Hematopoietic multipotent progenitor cell treated with erythropoietin and hydrocortisone succinate and interleukin-3 and kit ligand, for 17 days (in vitro differentiated cells): ENCODE measurements around the gene ZDHHC21.
"Not testable (repeated sequence)": the region's sequence is repeated elsewhere in the genome, so short reads cannot be mapped to it uniquely, and the experiment has no call there.

Experiments
- DNase-seq: peaks from one replicate; pipeline ENCODE4 v3.0.0-alpha.2; 2015; ENCODE audit warnings: low spot score

The ZDHHC21 gene

DNA sequence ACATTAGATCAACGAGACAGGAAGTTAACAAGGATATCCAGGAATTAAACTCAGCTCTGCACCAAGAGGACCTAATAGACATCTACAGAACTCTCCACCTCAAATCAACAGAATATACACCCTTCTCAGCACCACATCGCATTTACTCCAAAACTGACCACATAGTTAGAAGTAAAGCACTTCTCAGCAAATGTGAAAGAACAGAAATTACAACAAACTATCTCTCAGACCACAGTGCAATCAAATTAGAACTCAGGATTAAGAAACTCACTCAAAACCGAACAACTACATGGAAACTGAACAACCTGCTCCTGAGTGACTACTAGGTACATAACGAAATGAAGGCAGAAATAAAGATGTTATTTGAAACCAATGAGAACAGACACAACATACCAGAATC lies 10.6 kb downstream of the ZDHHC21 start:
- not testable (repeated sequence) for DNase-seq

DNA sequence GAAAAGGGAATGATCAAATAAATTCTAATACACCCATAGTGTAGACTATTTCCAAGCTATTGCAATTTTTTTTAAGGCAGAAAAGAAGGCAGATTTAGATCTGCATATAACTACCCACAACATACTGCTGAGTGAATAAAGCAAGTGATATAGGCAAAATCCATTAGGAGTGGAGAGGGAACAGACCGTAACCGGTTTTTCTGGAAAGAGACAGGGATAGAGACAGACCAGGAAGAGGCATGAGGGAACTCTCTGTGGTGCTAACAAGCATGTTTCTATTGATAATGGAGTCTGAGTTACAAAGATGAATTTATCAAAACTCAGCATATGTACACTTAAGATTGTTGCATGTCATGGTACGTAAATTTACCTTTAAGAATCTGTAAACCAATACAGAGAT lies 14.5 kb downstream of the ZDHHC21 start:
- no peak for DNase-seq

DNA sequence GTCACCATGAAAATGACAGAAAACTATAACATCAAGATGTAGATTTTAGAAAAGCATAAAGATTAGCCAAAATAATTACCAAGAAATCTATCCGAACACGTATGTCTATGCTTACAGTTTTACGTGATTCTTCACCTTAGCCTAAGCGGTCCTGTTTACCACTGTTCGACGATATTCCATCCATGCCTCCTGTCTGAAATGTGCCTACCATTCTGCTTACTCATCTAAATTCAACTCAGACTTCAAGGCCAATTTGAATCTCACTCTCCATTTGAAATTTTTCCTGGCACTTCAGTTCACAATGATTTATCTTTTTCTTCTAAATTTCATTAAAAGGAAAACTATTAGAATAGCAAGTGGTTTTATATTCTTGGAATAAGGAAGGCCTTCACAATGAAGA lies 15.4 kb downstream of the ZDHHC21 start:
- no peak for DNase-seq

DNA sequence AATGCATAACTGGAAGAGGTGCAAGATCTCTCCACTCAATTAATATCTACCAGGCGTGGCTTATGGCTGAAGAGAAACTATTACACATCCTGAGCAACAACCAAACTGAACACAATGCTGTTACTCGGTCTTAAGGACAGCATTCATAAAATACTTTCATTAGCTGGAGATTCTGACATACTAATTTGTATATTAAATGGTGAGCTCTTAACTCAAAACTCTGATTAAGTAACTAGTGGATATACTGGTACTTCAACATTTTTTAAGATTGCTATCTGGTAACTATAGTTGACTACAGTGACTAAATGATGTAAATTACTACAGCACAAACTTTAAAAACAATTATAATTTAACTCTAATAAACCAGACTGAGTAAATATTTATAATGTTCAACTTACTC lies 15.8 kb downstream of the ZDHHC21 start:
- DNase-seq, result no peak

DNA sequence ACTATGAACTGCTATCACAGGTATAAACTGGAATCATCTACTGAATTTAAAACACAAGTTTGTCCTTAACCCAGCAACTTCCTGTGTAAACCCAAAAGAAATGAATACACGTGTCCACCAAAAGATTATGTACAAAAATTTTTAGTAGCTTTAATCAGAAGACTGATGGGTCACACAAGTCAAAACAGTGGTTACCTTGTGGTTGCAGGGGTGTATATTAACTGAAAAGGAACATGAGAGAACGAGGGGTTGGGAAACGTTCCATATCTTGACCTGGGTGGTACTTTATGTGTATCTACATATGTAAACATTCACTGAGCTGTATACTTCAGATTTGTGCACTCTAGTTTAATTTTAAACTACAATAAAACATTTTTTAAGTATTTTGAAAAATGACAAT lies 18.6 kb downstream of the ZDHHC21 start:
- no peak for DNase-seq

DNA sequence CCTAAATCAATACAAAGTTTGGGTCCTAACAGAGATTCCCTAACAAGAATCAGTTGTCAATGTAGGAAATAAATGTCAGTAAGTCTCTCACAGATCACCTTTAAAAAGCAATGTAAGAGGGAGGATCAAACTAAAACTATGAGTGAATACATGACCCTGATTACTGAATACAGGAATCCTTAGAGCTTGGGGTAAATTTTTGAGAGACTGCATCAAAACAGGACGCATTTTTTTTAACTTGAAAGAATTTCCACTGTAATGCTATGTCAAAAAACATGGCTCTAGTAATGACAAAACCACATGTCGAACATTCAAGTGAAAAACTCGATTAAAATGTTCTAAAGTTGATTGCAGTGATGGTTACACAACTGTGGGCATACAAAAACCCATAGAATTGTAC lies 21.9 kb downstream of the ZDHHC21 start:
- no peak for DNase-seq

DNA sequence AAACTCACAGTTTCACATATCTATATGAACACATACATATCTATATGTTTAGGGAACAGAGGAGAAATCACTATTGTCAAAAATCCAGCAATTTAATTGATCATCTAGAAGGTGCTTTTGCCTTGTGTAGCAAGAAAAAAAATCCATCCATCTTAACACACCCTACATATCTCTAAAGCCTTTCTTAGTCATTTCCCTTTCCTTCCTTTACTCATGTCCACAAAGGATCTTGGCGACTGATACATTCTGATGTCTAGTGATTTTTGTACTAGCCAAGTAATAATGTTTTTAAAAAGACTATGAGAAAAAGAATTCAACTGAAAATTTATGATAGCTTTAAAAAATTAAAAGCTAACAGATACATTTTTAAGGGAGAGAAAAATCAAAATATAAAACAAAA lies 22.5 kb downstream of the ZDHHC21 start:
- no peak for DNase-seq

DNA sequence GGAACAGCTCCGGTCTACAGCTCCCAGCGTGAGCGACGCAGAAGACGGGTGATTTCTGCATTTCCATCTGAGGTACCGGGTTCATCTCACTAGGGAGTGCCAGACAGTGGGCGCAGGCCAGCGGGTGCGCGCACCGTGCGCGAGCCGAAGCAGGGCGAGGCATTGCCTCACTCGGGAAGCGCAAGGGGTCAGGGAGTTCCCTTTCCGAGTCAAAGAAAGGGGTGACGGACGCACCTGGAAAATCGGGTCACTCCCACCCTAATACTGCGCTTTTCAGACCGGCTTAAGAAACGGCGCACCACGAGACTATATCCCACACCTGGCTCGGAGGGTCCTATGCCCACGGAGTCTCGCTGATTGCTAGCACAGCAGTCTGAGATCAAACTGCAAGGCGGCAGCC lies 29.2 kb downstream of the ZDHHC21 start:
- not testable (repeated sequence) for DNase-seq

DNA sequence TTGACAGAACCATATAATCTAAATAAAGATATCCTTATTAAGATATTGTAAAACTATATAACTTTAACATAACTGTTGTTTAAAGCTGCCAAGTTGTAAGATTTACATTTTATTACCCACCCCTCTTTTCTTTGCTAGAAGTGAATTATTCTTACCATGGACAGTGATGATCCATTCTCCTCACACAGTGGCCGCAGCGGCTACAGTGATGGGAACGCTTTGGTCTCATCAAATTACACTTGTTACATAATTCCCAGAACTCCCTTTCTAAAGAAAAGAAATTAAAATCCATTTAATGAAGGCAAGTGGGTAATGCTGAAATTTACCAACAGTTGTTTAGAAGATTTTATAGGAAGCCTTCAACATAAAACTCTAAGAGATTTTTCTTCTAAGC lies 31.2 kb downstream of the ZDHHC21 start:
- DNase-seq, result no peak

DNA sequence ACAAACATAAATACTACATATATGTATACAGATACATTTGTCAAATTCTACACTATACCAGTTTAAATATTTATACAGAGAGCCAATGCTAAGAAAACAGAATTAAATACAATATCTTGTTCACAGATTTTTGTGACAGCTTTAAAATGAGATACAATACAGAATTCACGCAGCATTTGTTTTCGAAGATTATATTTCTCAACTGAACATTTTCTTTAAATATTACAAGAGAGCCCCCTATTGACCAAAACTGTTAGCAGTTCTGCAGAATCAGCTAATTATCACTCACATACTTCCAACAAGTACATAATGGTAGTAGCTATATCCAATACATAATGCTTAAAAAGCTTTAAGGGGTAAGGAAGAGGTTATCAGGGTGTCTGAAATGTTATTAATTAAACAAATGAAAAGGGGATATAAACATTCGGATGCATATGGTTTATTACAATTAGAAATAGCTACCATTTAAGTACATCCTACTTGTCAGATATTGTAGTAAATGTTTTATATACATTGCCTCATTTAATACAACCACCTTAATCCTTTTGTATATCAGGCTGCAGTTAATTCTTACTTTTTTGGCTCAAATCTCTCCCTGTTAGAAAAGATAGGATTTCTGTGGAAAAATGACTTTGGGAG lies 31.7 kb downstream of the ZDHHC21 start:
- DNase-seq, result peak; percentile 18

DNA sequence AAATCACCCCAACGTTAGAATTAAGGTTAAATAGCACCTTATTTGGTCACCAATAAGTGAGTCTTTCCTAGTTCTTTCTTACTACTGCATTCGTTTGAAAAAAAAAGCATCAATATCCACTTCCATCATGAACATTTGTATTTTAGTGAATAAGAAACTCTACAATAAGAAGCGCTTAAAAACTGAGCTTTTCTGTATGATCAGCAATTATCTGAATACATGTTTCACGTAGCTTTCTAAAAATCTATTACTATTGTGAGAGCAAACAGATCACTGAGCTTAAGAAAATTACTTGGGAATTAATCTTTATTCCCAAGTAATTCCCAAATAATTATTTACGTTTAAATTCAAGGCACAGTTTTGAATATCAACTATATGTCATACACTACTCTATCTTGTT lies 32.5 kb downstream of the ZDHHC21 start:
- DNase-seq, result no peak

DNA sequence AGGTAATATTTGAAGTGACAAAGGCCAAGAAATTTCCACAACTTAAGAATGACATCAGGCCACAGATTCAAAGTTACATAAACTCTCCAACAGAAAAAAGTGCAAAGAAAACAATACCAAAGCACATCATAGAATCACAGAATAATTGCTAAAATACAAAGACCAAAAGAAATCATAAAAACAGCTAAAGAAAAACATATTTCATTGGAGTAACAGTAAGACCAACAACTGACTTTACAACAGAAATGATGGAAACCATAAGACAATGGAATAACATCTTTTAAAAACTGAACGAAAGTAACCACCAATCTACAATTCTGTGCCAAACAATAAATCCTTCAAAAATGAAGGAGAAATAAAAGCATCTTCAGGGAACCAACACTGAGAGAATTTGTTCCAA lies 38.3 kb downstream of the ZDHHC21 start:
- no peak for DNase-seq

DNA sequence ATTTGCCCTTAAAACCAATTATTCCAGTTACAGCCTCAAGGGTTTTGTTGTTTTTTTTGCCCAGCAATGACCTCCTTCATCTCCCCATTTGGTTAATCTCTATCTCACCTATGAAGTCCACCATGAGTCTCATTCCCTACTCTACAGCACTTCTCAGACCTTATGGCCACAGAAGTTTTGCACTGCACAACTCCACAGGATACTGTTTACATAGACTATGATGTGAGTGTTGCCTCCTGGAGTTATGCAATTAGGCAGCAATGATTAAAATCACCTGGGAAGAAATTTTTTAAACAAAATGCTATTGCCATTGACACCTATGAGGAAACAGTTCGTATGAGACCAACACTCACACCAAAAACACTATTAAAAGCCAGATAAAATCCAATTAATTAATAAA lies 39.7 kb downstream of the ZDHHC21 start:
- DNase-seq, result no peak

DNA sequence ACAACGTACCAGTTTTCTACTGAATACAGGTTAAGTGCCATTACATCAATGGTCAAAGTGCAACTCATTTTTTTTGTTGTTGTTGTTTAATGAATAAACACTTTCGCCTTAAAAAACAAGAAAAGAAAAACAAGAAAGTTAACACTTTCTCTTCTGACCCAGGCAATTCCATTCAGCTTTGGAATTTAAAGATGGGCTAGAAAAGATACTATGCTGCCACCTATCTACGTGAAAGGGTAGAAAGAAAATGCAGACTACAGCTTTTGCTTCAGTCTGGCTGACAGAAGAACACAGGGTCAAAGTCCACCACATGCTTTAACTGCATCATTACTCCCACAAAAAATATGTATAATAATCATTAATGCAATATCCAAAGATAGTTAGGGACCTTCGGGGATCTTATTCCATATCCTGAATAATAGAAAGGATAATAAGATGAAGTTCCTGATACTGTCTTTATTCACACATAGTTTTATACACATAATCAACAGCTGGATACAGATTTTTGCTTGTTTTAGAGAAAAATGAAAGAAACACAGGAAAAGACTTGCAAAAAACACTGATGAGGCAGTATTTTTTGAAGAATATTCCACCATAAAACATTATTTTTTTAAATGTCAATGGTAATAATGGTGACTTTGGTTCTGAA lies 40.4 kb downstream of the ZDHHC21 start:
- no peak for DNase-seq

DNA sequence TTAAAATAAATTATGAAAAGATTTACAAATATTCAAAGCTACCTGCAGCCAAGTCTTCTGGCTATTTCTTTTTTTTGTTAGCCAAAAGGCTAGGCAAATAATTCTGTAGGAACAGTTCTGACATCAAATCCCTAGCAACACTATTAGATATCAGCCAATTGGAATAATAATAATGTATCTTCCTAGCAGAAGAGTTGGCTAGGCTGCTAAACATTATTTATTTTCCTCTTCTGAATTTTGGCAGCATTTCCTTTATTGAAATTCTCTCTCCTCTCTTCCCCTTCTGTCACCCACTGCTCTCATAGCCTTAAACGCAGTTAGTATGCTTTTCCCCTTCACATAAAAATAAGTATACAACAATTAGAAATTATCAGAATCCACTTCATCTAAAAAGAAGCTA lies 42.6 kb downstream of the ZDHHC21 start:
- no peak for DNase-seq

DNA sequence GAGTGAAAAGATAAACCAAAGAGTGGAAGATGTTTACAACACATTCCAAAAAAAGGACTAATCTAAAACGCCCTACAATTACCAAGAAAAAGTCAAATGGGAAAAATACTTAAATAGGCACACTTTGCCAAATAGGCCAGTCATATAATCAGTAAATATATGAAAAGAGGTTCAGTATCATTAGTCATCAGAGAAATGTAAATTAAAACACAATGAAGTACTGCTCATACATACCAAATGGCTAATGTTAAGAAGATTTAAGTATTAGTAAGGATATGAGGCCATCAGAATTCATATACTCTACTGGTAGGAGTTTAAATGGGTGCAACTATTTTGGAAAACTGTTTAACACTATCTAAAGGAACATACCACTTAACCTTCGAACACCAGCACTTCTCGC lies 47.6 kb downstream of the ZDHHC21 start:
- no peak for DNase-seq

DNA sequence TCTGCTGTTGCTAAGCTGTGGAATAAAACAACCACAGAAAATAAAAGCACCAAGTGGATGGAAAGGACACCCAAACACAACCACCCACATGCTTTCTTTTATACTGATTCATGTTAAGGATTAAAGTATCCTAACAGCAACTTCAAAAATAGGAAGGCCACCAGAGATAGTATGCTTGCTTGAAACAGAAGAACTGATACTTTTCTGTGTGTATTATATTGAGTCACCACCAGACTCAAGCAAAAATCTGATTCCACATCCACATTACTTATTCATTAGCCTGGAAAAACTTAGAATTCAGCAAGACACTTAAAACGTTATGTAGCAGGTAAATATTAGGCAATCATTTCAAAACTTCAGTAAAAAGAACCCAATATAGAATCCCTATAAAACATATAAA lies 52.3 kb downstream of the ZDHHC21 start:
- no peak for DNase-seq

DNA sequence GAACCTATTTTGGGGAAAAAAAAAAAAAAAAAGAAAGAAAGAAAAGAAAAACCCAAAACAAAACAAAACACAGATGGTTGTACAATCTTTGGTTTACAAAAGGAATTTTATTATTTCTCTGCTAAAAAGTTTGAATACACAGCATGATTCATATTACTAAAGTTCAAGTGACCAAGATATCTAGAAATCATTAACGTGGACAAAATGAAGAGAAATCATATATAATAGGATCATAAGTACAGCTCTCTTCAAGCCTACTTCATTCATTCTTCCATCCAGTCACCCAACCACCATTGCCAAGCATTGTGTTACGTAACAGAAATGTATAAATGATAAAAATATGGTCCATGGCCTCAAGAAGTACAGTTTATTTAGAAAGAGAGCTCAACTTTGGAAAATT lies 52.9 kb downstream of the ZDHHC21 start:
- no peak for DNase-seq

DNA sequence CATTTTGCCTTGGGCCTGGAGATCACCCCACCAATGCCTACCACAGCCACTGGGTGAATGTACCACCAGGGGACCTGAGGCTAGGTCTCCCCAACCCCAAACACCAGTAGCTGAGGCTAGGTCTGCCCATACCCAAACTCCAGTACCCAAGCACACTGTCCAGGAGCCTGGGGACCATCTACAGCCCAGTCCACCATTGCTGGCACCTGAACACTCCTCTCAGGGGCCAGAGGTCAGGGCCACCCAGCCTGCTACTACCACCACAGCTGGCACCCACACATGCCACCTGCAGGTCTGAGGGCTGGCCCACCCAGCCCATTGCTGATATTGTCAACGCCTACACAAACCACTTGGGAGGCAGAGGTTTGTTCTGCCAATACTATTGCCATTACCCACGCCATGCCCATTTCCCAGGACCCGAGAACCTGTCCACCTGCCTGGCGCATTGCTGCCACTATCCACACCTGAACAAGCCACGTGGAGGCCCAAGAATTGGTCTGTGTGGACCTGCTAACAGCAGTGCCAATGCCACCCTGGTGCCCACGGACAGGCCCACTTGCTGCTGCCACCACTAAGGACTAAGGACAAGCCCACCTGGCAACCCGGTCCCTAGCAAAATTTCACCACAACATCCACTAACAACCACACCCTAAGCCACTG lies 59.2 kb downstream of the ZDHHC21 start:
- DNase-seq, result no peak

DNA sequence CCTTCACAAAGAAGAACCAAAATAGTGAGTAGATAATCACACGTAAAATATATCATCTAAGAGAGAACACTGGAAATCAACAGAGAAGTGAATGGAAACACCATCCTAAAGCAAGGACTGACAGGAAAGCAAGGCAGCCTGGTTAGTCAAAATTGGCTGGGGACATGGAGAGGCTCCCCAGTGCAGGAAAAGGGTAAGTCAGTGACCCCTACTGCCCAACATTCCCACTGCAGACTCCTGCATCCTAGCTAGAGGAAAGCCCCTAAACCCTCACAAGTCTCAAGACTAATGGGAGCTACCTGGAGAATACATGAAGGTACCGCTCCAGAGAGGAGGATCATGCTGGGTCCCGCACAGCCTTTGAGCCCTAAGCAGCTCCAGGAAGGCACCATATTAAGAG lies 60.1 kb downstream of the ZDHHC21 start:
- no peak for DNase-seq

DNA sequence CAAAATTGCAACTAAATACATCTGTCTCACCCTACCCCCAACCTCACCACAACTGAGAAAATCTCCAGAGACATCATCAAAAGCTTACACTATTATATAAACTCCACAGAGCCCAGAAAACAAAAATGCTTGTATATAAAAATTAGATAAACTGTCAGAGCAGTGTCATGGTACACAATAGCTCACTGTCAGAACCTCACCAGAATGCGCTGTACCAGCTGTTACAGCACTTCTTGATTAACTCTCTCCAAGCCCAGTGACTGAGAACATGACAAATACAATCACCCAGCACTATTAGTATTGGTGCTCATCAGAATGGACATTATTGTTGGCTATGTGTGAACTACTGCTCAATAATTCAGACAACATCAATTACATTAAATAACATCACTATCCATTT lies 65.7 kb downstream of the ZDHHC21 start:
- no peak for DNase-seq

DNA sequence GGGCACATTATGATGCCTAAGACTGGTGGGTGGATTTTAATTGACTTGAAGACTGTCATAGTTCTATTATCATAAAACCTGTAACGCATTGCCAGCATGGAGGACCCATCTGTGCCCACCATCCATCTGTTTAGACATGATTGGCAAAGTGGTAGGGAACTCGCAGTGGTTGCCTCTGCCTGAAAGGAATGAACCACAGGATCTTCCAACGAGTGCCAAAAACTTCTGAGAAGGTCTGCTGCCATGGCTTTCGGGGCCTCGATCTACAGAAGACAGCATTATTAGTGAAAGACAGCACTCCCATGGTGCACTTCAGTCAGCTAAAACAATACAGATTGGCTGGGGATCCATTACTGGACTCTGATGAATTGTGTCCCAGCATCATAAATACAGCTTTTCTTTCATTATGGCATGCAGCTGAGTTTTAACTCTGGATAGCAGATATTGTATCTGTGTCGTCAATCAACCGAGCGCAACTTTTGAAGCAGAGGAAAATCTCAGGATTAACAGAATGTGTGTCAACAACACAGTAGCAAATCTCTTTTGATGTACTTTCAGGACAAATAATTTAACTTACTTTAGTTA lies 74.3 kb downstream of the ZDHHC21 start:
- no peak for DNase-seq

DNA sequence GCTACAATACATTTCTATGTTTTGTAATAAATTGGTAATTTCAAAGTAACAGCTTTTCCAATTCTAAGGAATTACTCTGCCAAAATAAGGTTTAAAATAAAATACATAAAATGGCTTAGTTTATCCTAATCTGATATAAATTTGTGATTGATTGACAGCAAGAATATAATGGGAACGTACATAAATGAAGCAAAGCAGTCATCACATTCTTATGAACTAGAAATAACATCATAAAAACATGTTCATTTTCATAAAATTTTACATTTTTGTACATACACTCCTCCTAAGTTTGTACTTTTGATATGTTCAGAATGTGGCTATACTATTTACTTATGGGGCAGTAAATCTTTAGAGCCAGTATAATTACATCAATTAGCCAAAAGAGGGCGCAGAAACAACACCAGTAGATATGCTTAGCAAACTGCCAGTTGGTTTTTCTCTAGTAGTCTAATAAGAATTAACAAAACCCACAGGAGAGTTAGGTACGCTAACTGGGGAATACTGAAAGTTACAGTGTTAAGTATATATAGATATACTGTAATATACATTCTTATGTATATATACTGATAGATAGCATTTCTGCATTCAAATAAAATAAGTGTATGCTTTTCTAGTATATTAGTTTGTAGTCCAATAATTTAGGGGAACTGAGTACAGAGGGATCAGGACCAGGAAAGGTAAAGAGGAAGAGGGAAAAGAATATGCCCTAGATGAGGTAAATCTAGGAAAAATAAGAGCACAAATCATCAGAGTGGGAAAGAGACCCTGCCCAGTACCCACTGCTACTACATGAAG lies 76.8 kb downstream of the ZDHHC21 start:
- peak; percentile 18 for DNase-seq
